Cardiac muscle cell (in vitro differentiated cells and primary cell): ENCODE measurements around the gene SYT11. TPM values are rescaled to one million over a fixed set of nuclear protein-coding genes. Genes with fewer than 3 reads are reported as not detected.

ENCODE experiments used
- DNase-seq, 2 donors: peaks; one replicate each; pipeline versions ENCODE4 v3.0.0 to v3.0.0-alpha.2; 2010 to 2017; ENCODE audit warnings: low read depth in 1 of 2, low spot score in 1 of 2
- H3K27ac ChIP-seq: fragments of 200-600 bp; sonication (generic); 2 replicates; pipeline ENCODE4 v1.5.1; 2016
- H3K27me3 ChIP-seq: fragments of 200-600 bp; sonication (generic); 2 replicates; pipeline ENCODE4 v1.6.0; 2016; ENCODE audit warnings: control low read depth
- H3K36me3 ChIP-seq: fragments of 200-600 bp; sonication (generic); 2 replicates; pipeline ENCODE4 v1.5.1; 2016; ENCODE audit warnings: control low read depth
- H3K4me1 ChIP-seq: fragments of 200-600 bp; sonication (generic); 2 replicates; pipeline ENCODE4 v1.8.1; 2017; ENCODE audit warnings: low read depth, mild to moderate bottlenecking, mixed run types
- H3K4me3 ChIP-seq: fragments of 200-600 bp; sonication (generic); 2 replicates; pipeline ENCODE4 v1.5.1; 2016; ENCODE audit warnings: mild to moderate bottlenecking
- H3K9me3 ChIP-seq: fragments of 200-600 bp; sonication (generic); 2 replicates; pipeline ENCODE4 v1.5.1; 2017; ENCODE audit warnings: low read depth, mild to moderate bottlenecking, control low read depth
- polyA plus RNA-seq: library from polyadenylated mRNA; unstranded; fragments of >200 nt; fragmentation: Nextera tagmentation; extraction: Ambion mirVana; gene quantifications from 2 replicates; pipeline ENCODE4 v1.2.1, GENCODE V29; 2016
- total RNA-seq: library from RNA; depleted of rRNA; stranded (reverse); fragments of >200 nt; gene quantifications from 2 replicates; pipeline ENCODE4 v1.2.3, GENCODE V29; 2016
- TF ChIP-seq, protein P1 (sequence below): IDR thresholded peaks from 2 replicates; pipeline ENCODE4 v1.5.1; 2012; ENCODE audit warnings: low read depth, mild to moderate bottlenecking, low read length

SYT11 gene
- total and polyA plus RNA-seq, 2 experiments from 2014 or later, result 2.3 to 2.5 TPM

GRCh38 chr1:155897746-155898145 is 38.4 kb downstream of the SYT11 start:
- no peak overlapping the region for H3K4me3 ChIP-seq
- DNase-seq, result no peak
- no peaks in the 10 kb centered on the region for H3K9me3 ChIP-seq
- H3K36me3 ChIP-seq, result peaks cover 38% of the 10 kb centered on the region
- H3K27ac ChIP-seq, result no peak overlapping the region
- H3K27me3 ChIP-seq, result no peaks in the 10 kb centered on the region
- TF ChIP-seq, protein P1, sequence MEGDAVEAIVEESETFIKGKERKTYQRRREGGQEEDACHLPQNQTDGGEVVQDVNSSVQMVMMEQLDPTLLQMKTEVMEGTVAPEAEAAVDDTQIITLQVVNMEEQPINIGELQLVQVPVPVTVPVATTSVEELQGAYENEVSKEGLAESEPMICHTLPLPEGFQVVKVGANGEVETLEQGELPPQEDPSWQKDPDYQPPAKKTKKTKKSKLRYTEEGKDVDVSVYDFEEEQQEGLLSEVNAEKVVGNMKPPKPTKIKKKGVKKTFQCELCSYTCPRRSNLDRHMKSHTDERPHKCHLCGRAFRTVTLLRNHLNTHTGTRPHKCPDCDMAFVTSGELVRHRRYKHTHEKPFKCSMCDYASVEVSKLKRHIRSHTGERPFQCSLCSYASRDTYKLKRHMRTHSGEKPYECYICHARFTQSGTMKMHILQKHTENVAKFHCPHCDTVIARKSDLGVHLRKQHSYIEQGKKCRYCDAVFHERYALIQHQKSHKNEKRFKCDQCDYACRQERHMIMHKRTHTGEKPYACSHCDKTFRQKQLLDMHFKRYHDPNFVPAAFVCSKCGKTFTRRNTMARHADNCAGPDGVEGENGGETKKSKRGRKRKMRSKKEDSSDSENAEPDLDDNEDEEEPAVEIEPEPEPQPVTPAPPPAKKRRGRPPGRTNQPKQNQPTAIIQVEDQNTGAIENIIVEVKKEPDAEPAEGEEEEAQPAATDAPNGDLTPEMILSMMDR, result no peak
- no peaks in the 10 kb centered on the region for H3K4me1 ChIP-seq

GRCh38 chr1:155898888-155899287 is 39.5 kb downstream of the SYT11 start:
- H3K4me3 ChIP-seq, result no peak overlapping the region
- H3K9me3 ChIP-seq, result no peaks in the 10 kb centered on the region
- TF ChIP-seq, protein P1, result no peak
- H3K36me3 ChIP-seq, result peaks cover 47% of the 10 kb centered on the region
- no peaks in the 10 kb centered on the region for H3K4me1 ChIP-seq
- H3K27ac ChIP-seq, result no peak overlapping the region
- no peak for DNase-seq
- H3K27me3 ChIP-seq, result no peaks in the 10 kb centered on the region

GRCh38 chr1:155899683-155900082 is 40.3 kb downstream of the SYT11 start:
- no peaks in the 10 kb centered on the region for H3K4me1 ChIP-seq
- no peaks in the 10 kb centered on the region for H3K9me3 ChIP-seq
- no peak overlapping the region for H3K4me3 ChIP-seq
- TF ChIP-seq, protein P1, result no peak
- no peak for DNase-seq
- H3K36me3 ChIP-seq, result peaks cover 55% of the 10 kb centered on the region
- no peak overlapping the region for H3K27ac ChIP-seq
- no peaks in the 10 kb centered on the region for H3K27me3 ChIP-seq

- TF ChIP-seq, protein P1, result no peak
- no peaks in the 10 kb centered on the region for H3K4me1 ChIP-seq
- no peaks in the 10 kb centered on the region for H3K27me3 ChIP-seq
- H3K4me3 ChIP-seq, result no peak overlapping the region
- H3K27ac ChIP-seq, result no peak overlapping the region
- peaks cover 59% of the 10 kb centered on the region for H3K36me3 ChIP-seq
- H3K9me3 ChIP-seq, result no peaks in the 10 kb centered on the region
- no peak for DNase-seq
Observed at GRCh38 chr1:155900161-155900560, 40.8 kb downstream of the SYT11 start.

GRCh38 chr1:155904261-155904660 is 44.9 kb downstream of the SYT11 start:
- Histone ChIP-seq H3K4me3 (no peak overlapping the region), H3K27me3 (no peaks in the 10 kb centered on the region), H3K4me1 (no peaks in the 10 kb centered on the region), H3K9me3 (no peaks in the 10 kb centered on the region), H3K36me3 (peaks cover 55% of the 10 kb centered on the region), H3K27ac (no peak overlapping the region)
- no peak for DNase-seq
- TF ChIP-seq, protein P1, result no peak

DNA sequence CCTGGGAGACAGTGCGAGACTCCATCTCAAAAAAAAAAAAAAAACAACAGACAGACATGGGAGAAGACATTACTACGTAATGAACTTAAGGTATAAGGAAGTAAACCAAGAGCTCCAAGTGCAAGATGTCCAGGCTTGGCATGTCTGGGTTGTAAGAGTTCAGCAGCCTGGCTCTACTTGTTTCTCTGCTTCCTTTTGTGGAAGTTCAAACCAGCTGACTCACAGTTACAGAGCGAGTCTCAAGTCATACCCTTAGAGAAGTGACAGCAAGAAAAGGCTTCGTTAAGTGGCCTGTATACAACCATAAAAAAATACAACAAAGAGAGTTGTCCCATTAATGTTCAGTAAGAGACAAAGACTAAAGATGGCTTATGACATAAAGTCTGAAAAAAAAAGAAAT is 50.5 kb downstream of the SYT11 start:
- Histone ChIP-seq H3K4me3 (peak overlapping the region; percentile 91), H3K9me3 (no peaks in the 10 kb centered on the region), H3K27ac (peak overlapping the region; percentile 85), H3K27me3 (no peaks in the 10 kb centered on the region), H3K36me3 (peaks cover 35% of the 10 kb centered on the region), H3K4me1 (no peaks in the 10 kb centered on the region)
- TF ChIP-seq, protein P1, result no peak
- DNase-seq, result peak in 1 of 2 donors; percentile 41
